ENCODE measurements around the gene TNFSF4.
"Not testable (repeated sequence)": the region's sequence is repeated elsewhere in the genome, so short reads cannot be mapped to it uniquely, and the experiment has no call there.

The TNFSF4 gene

DNA sequence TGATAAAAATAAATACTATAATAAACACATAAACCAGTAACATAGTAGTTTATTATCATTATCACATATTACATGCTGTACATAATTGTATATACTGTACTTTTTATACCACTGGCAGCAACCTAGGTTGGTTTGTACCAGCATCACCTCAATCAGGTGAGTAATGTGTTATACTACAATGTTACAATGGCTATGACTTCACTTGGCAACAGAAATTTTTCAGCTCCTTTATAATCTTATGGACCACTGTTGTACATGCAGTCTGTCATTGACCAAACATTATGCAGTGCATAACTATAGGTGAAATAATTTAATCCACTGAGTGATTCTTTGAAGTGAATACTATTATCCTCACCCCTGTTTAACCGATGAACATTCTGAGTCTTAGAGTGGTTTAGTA lies 44.5 kb downstream of the TNFSF4 start:
- H3K4me3 ChIP-seq (ENCODE audit: low read depth, low read length), result no peak overlapping the region
- TF ChIP-seq, protein P1, sequence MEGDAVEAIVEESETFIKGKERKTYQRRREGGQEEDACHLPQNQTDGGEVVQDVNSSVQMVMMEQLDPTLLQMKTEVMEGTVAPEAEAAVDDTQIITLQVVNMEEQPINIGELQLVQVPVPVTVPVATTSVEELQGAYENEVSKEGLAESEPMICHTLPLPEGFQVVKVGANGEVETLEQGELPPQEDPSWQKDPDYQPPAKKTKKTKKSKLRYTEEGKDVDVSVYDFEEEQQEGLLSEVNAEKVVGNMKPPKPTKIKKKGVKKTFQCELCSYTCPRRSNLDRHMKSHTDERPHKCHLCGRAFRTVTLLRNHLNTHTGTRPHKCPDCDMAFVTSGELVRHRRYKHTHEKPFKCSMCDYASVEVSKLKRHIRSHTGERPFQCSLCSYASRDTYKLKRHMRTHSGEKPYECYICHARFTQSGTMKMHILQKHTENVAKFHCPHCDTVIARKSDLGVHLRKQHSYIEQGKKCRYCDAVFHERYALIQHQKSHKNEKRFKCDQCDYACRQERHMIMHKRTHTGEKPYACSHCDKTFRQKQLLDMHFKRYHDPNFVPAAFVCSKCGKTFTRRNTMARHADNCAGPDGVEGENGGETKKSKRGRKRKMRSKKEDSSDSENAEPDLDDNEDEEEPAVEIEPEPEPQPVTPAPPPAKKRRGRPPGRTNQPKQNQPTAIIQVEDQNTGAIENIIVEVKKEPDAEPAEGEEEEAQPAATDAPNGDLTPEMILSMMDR (IDR thresholded peaks at IDR 0.05; ENCODE audit: low read depth, low read length), result no peak

DNA sequence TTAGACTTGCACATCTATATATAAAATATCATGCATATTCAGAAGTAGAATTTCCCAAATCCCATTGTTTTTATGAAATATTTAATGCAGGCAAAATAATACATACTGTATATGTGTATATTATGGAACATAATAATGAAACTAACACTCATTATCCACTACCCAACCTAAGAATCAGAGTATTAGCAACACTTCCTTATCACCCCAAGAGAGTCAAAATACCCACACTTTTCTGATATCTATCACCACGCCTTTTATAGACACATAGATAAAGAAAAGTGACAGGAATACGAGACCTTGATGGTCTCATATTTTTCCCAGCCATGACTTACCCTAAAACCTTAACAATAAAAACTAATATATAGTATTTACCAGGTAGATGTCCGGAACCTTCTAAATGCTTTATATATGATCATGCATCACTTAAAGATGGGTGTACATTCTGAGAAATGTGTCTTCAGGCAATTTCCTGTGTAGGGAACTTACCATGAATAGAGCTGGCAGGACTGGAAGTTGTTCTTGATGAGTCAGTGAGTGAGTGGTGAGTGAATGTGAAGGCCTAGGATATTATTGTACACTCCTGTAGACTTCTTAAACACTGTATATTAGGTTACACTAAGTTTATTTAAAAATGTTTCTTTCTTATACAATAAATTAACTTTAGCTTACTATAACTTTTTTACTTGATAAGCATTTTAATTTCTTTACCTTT lies 45.5 kb downstream of the TNFSF4 start:
- TF ChIP-seq, protein P1 (IDR thresholded peaks at IDR 0.05; ENCODE audit: low read depth, low read length), result no peak
- no peak overlapping the region for H3K4me3 ChIP-seq (ENCODE audit: low read depth, low read length)

DNA sequence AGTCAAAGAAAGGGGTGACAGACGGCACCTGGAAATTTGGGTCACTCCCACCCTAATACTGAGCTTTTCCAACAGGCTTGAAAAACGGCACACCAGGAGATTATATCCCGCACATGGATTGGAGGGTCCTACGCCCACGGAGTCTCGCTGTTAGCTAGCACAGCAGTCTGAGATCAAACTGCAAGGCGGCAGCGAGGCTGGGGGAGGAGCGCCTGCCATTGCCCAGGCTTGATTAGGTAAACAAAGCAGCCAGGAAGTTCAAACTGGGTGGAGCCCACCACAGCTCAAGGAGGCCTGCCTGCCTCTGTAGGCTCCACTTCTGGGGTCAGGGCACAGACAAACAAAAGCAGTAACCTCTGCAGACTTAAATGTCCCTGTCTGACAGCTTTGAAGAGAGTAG lies 53.2 kb downstream of the TNFSF4 start:
- not testable (repeated sequence) for H3K4me3 ChIP-seq (ENCODE audit: low read depth, low read length)

DNA sequence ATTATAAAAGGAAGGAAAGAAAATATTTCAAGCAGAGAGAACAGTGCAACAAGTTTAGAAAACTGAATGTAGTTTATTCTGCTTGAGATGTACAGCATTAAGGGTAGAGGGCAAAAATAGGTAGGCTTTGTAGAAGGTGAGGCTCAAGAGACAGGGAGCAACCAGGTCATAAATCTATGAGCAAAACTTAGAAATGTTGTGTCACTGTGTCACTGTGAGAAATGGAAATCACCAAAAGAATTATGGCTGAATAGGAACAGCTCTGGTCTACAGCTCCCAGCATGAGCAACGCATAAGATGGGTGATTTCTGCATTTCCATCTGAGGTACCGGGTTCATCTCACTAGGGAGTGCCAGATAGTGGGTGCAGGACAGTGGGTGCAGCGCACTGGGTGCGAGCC lies 53.6 kb downstream of the TNFSF4 start:
- TF ChIP-seq, protein P1 (IDR thresholded peaks at IDR 0.05; ENCODE audit: low read depth, low read length), result no peak
- no peak overlapping the region for H3K4me3 ChIP-seq (ENCODE audit: low read depth, low read length)

DNA sequence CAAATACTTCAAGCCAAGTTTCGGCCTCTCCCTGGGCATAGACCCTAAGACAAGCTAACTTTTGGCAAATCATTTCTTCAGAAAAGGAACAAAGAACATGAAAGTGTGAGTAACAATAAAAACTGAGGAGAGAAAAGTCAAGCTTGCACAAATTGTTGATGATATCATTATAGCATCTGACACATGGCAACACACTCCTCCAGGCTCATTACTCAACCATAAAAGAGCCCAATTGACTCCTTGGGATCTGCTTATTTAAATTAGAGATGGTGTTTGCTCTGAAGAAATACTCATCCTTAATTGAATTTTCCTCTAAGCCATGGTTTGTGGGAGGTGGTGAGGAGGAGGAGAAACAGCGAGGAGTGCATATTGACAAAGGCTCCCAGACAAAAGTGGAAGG lies 54.5 kb downstream of the TNFSF4 start:
- no peak overlapping the region for H3K4me3 ChIP-seq (ENCODE audit: low read depth, low read length)
- TF ChIP-seq, protein P1 (IDR thresholded peaks at IDR 0.05; ENCODE audit: low read depth, low read length), result no peak

DNA sequence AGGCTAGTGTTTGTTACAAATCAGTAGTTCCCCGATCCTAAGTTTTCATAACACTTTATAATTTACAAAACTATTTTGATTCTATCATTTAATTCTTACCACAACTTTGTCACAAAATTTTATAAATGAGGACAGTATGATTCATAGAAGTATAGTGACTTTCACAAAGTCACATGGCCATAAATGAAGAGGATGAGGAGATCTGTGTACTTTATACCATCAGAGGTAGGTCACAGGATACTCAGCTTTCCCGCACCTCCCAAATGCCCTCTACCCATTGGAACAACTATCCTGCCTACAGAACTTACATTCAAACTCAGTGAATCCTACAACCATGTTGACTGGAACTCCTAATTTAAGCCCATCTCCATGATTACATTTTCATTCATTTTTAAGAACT lies 56.3 kb downstream of the TNFSF4 start:
- no peak overlapping the region for H3K4me3 ChIP-seq (ENCODE audit: low read depth, low read length)
- TF ChIP-seq, protein P1 (IDR thresholded peaks at IDR 0.05; ENCODE audit: low read depth, low read length), result no peak

DNA sequence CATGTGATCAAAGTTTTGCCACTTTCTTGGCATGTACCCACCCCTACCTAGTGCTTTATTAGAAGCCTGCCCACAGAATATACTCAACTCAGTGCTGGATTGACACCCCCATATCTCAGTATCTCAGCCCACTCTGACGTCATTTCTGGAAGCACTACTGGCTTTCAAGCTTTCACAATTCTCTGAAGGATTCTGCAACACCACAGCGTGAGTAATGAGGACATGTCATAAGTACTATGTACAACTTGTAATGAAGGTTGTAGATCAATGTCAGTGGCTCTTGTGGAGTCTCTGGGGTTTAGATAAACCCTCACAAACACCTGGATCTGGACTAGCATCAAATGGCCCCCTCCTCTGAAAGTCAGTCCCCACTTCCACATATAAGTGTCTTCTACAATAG lies 57.2 kb downstream of the TNFSF4 start:
- no peak overlapping the region for H3K4me3 ChIP-seq (ENCODE audit: low read depth, low read length)
- TF ChIP-seq, protein P1 (IDR thresholded peaks at IDR 0.05; ENCODE audit: low read depth, low read length), result no peak

DNA sequence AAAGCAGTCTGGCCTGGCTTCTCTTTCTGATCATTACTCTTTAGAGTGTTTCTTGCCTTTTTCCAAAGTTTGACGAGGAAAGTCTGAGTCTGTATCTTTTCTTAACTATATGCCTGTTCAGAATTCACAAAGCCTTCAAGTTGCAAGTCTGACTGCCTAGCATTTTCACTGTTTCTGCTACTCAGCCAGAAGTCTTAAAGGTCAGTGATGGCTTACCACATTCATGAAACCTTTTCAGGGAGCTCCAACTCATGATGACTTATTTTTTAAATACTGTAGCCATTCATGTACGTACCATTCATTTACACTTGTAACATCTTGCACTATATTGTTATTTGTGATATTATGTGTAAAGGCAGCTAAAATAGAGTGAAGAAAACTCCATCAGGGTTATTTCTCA lies 58.2 kb downstream of the TNFSF4 start:
- TF ChIP-seq, protein P1 (IDR thresholded peaks at IDR 0.05; ENCODE audit: low read depth, low read length), result no peak
- H3K4me3 ChIP-seq (ENCODE audit: low read depth, low read length), result no peak overlapping the region
